ENCODE measurements around the gene ADARB2.
"Not testable (repeated sequence)": the region's sequence is repeated elsewhere in the genome, so short reads cannot be mapped to it uniquely, and the experiment has no call there.

ADARB2 gene

GRCh38 chr10:1230138-1230537 lies 507.2 kb downstream of the ADARB2 start:
- intact Hi-C loops (cut with micrococcal nuclease) = no loop called here
- no peaks in the 10 kb centered on the region for H3K27me3 Mint-ChIP-seq
- no peaks in the 10 kb centered on the region for H3K36me3 Mint-ChIP-seq (ENCODE audit: low read depth)
- H3K9me3 Mint-ChIP-seq = no peaks in the 10 kb centered on the region
- no peak overlapping the region for H3K27ac Mint-ChIP-seq
- H3K4me3 Mint-ChIP-seq = no peak overlapping the region
- no peaks in the 10 kb centered on the region for H3K4me1 Mint-ChIP-seq (ENCODE audit: low read depth)

- Mint-ChIP-seq H3K27me3 (peaks cover 2% of the 10 kb centered on the region), H3K4me1 (ENCODE audit: low read depth) (no peaks in the 10 kb centered on the region), H3K27ac (no peak overlapping the region), H3K9me3 (no peaks in the 10 kb centered on the region), H3K4me3 (no peak overlapping the region), H3K36me3 (ENCODE audit: low read depth) (no peaks in the 10 kb centered on the region)
- intact Hi-C loops (cut with micrococcal nuclease) = no loop called here
These were observed 507.8 kb downstream of the ADARB2 start for GRCh38 chr10:1229574-1229973.

- Mint-ChIP-seq H3K27me3 (peaks cover 2% of the 10 kb centered on the region), H3K4me1 (ENCODE audit: low read depth) (no peaks in the 10 kb centered on the region), H3K27ac (no peak overlapping the region), H3K9me3 (no peaks in the 10 kb centered on the region), H3K36me3 (ENCODE audit: low read depth) (no peaks in the 10 kb centered on the region), H3K4me3 (no peak overlapping the region)
- intact Hi-C loops (cut with micrococcal nuclease) = no loop called here
These were observed 508.2 kb downstream of the ADARB2 start for GRCh38 chr10:1229116-1229515.

GRCh38 chr10:1228467-1228975 lies 508.8 kb downstream of the ADARB2 start:
- H3K27ac Mint-ChIP-seq = no peak overlapping the region
- H3K36me3 Mint-ChIP-seq (ENCODE audit: low read depth) = no peaks in the 10 kb centered on the region
- no peak overlapping the region for H3K4me3 Mint-ChIP-seq
- no peaks in the 10 kb centered on the region for H3K9me3 Mint-ChIP-seq
- H3K4me1 Mint-ChIP-seq (ENCODE audit: low read depth) = no peaks in the 10 kb centered on the region
- peaks cover 2% of the 10 kb centered on the region for H3K27me3 Mint-ChIP-seq
- intact Hi-C loops (cut with micrococcal nuclease) = no loop called here

- Mint-ChIP-seq H3K27me3 (peaks cover 2% of the 10 kb centered on the region), H3K9me3 (no peaks in the 10 kb centered on the region), H3K27ac (no peak overlapping the region), H3K4me3 (no peak overlapping the region), H3K4me1 (ENCODE audit: low read depth) (no peaks in the 10 kb centered on the region), H3K36me3 (ENCODE audit: low read depth) (no peaks in the 10 kb centered on the region)
- intact Hi-C loops (cut with micrococcal nuclease) = no loop called here
These were observed 509.6 kb downstream of the ADARB2 start for GRCh38 chr10:1227510-1228402.

GRCh38 chr10:1226907-1227306 lies 510.4 kb downstream of the ADARB2 start:
- H3K4me1 Mint-ChIP-seq (ENCODE audit: low read depth); H3K27ac Mint-ChIP-seq; H3K4me3 Mint-ChIP-seq; H3K36me3 Mint-ChIP-seq (ENCODE audit: low read depth); intact Hi-C loops (cut with micrococcal nuclease); H3K9me3 Mint-ChIP-seq; H3K27me3 Mint-ChIP-seq: not testable (repeated sequence)

- H3K27me3 Mint-ChIP-seq; H3K36me3 Mint-ChIP-seq (ENCODE audit: low read depth); H3K4me3 Mint-ChIP-seq; H3K4me1 Mint-ChIP-seq (ENCODE audit: low read depth); intact Hi-C loops (cut with micrococcal nuclease); H3K9me3 Mint-ChIP-seq; H3K27ac Mint-ChIP-seq: not testable (repeated sequence)
These were observed 517.5 kb downstream of the ADARB2 start for GRCh38 chr10:1219874-1220273.

- H3K4me3 Mint-ChIP-seq = no peak overlapping the region
- no peaks in the 10 kb centered on the region for H3K36me3 Mint-ChIP-seq (ENCODE audit: low read depth)
- no peaks in the 10 kb centered on the region for H3K27me3 Mint-ChIP-seq
- no peaks in the 10 kb centered on the region for H3K9me3 Mint-ChIP-seq
- intact Hi-C loops (cut with micrococcal nuclease) = no loop called here
- H3K27ac Mint-ChIP-seq = no peak overlapping the region
- no peaks in the 10 kb centered on the region for H3K4me1 Mint-ChIP-seq (ENCODE audit: low read depth)
These were observed 519.7 kb downstream of the ADARB2 start for GRCh38 chr10:1217661-1218060.

- no peaks in the 10 kb centered on the region for H3K4me1 Mint-ChIP-seq (ENCODE audit: low read depth)
- H3K9me3 Mint-ChIP-seq = no peaks in the 10 kb centered on the region
- no peak overlapping the region for H3K27ac Mint-ChIP-seq
- H3K4me3 Mint-ChIP-seq = no peak overlapping the region
- H3K36me3 Mint-ChIP-seq (ENCODE audit: low read depth) = no peaks in the 10 kb centered on the region
- H3K27me3 Mint-ChIP-seq = no peaks in the 10 kb centered on the region
- intact Hi-C loops (cut with micrococcal nuclease) = no loop called here
These were observed 520.1 kb downstream of the ADARB2 start for GRCh38 chr10:1217237-1217587.

- intact Hi-C loops (cut with micrococcal nuclease) = no loop called here
- Mint-ChIP-seq H3K4me1 (ENCODE audit: low read depth) (no peaks in the 10 kb centered on the region), H3K36me3 (ENCODE audit: low read depth) (no peaks in the 10 kb centered on the region), H3K27me3 (no peaks in the 10 kb centered on the region), H3K27ac (no peak overlapping the region), H3K4me3 (no peak overlapping the region), H3K9me3 (no peaks in the 10 kb centered on the region)
These were observed 520.6 kb downstream of the ADARB2 start for GRCh38 chr10:1216574-1217236.

- intact Hi-C loops (cut with micrococcal nuclease) = no loop called here
- Mint-ChIP-seq H3K27ac (no peak overlapping the region), H3K4me3 (no peak overlapping the region), H3K9me3 (no peaks in the 10 kb centered on the region), H3K4me1 (ENCODE audit: low read depth) (no peaks in the 10 kb centered on the region), H3K27me3 (no peaks in the 10 kb centered on the region), H3K36me3 (ENCODE audit: low read depth) (no peaks in the 10 kb centered on the region)
These were observed 521.3 kb downstream of the ADARB2 start for GRCh38 chr10:1215862-1216573.

- H3K9me3 Mint-ChIP-seq = no peaks in the 10 kb centered on the region
- H3K27me3 Mint-ChIP-seq = no peaks in the 10 kb centered on the region
- H3K4me3 Mint-ChIP-seq = no peak overlapping the region
- no peaks in the 10 kb centered on the region for H3K4me1 Mint-ChIP-seq (ENCODE audit: low read depth)
- H3K36me3 Mint-ChIP-seq (ENCODE audit: low read depth) = no peaks in the 10 kb centered on the region
- intact Hi-C loops (cut with micrococcal nuclease) = no loop called here
- H3K27ac Mint-ChIP-seq = no peak overlapping the region
These were observed 522.3 kb downstream of the ADARB2 start for GRCh38 chr10:1214882-1215540.

- no peaks in the 10 kb centered on the region for H3K36me3 Mint-ChIP-seq (ENCODE audit: low read depth)
- no peak overlapping the region for H3K27ac Mint-ChIP-seq
- H3K4me3 Mint-ChIP-seq = no peak overlapping the region
- H3K9me3 Mint-ChIP-seq = no peaks in the 10 kb centered on the region
- intact Hi-C loops (cut with micrococcal nuclease) = no loop called here
- no peaks in the 10 kb centered on the region for H3K27me3 Mint-ChIP-seq
- H3K4me1 Mint-ChIP-seq (ENCODE audit: low read depth) = no peaks in the 10 kb centered on the region
These were observed 523.2 kb downstream of the ADARB2 start for GRCh38 chr10:1214071-1214675.

Data from dendritic cell treated with granulocyte-macrophage colony-stimulating factor and Interleukin-4, amounts not matched to agents 40 ng/mL and 50 ng/mL, for 4 days (primary cell).